Fibroblast of skin of left quadriceps (primary cell): ENCODE results near the gene GDE1.
"Not testable (repeated sequence)": the region's sequence is repeated elsewhere in the genome, so short reads cannot be mapped to it uniquely, and the experiment has no call there.

Experiments
- DNase-seq, 2 experiments: peaks; one replicate each; pipeline ENCODE4 v3.0.0-alpha.2; 2013; ENCODE audit warnings: low read depth in 2 of 2

The GDE1 gene

GRCh38 chr16:19521471-19522396, at the start of gene GDE1:
Gene GDE1 (minus strand): TSS chr16:19522098. CDS start chr16:19521964, 134 bp downstream.
- DNase-seq, result peak; percentile 69 to 74

GRCh38 chr16:19567560-19567959, 45.7 kb upstream of the GDE1 start:
- no peak for DNase-seq

- no peak for DNase-seq
Observed at GRCh38 chr16:19566362-19566761, 44.5 kb upstream of the GDE1 start.

GRCh38 chr16:19563377-19563776, 41.5 kb upstream of the GDE1 start:
- DNase-seq, result no peak

GRCh38 chr16:19560078-19560477, 38.2 kb upstream of the GDE1 start:
- no peak for DNase-seq

GRCh38 chr16:19559242-19559910, 37.5 kb upstream of the GDE1 start:
- peak; percentile 31 to 32 for DNase-seq

- no peak for DNase-seq
Observed at GRCh38 chr16:19555938-19556771, 34.3 kb upstream of the GDE1 start.

- DNase-seq, result peak; percentile 96
Observed at GRCh38 chr16:19555186-19555937, 33.5 kb upstream of the GDE1 start, which contains the start of gene VPS35L. Gene VPS35L (plus strand): TSS chr16:19555703. CDS start chr16:19555730, 27 bp downstream.

- no peak for DNase-seq
Observed at GRCh38 chr16:19549673-19550072, 27.8 kb upstream of the GDE1 start.

- no peak for DNase-seq
Observed at GRCh38 chr16:19548144-19548543, 26.2 kb upstream of the GDE1 start.

- DNase-seq, result not testable (repeated sequence)
Observed at GRCh38 chr16:19543278-19543996, 21.5 kb upstream of the GDE1 start.

- DNase-seq, result no peak
Observed at GRCh38 chr16:19542138-19542821, 20.4 kb upstream of the GDE1 start.

GRCh38 chr16:19540241-19540970, 18.5 kb upstream of the GDE1 start:
- no peak for DNase-seq

- no peak for DNase-seq
Observed at GRCh38 chr16:19532601-19533000, 10.7 kb upstream of the GDE1 start.

GRCh38 chr16:19528666-19529065, 6.8 kb upstream of the GDE1 start:
- no peak for DNase-seq

GRCh38 chr16:19527161-19527560, 5.3 kb upstream of the GDE1 start:
- DNase-seq, result no peak

GRCh38 chr16:19525385-19525723, 3.5 kb upstream of the GDE1 start:
- DNase-seq, result no peak

GRCh38 chr16:19524616-19525384, 2.9 kb upstream of the GDE1 start:
- DNase-seq, result no peak

GRCh38 chr16:19524356-19524615, 2.4 kb upstream of the GDE1 start:
- DNase-seq, result no peak
